Right lung (tissue), 5 donors: ENCODE measurements around the gene PSMD13. TPM values are rescaled to one million over a fixed set of nuclear protein-coding genes. Genes with fewer than 3 reads are reported as not detected.
A peak's percentile ranks its signal among the peaks of the same experiment; 100 is the strongest.

Source experiments
- DNase-seq, 2 donors: peaks; one replicate each; pipeline ENCODE4 v3.0.0-alpha.2; 2013
- polyA plus RNA-seq, 5 donors: library from polyadenylated mRNA; unstranded; fragments of 120-200 nt; gene quantifications; one replicate each; pipeline versions ENCODE4 v1.2.1 to v1.2.3, GENCODE V29; 2013; ENCODE audit warnings: inconsistent platforms in 1 of 5, low replicate concordance in 1 of 5; ENCODE audit not compliant: insufficient read length in 5 of 5, insufficient read depth in 1 of 5

The PSMD13 gene
- polyA plus RNA-seq, 5 donors = 131 to 161 (median 153) TPM

- DNase-seq = no peak
These were observed 33.5 kb upstream of the PSMD13 start for GRCh38 chr11:203056-203944.

- no peak for DNase-seq
These were observed 32.7 kb upstream of the PSMD13 start for GRCh38 chr11:203945-204586.

- DNase-seq = no peak
These were observed 32.1 kb upstream of the PSMD13 start for GRCh38 chr11:204587-205109.

GRCh38 chr11:205221-206001 is 31.4 kb upstream of the PSMD13 start:
- DNase-seq = no peak

- DNase-seq = no peak
These were observed 30.8 kb upstream of the PSMD13 start for GRCh38 chr11:206002-206384.

- no peak for DNase-seq
These were observed 30.1 kb upstream of the PSMD13 start for GRCh38 chr11:206526-207207.

GRCh38 chr11:207208-207862 is 29.4 kb upstream of the PSMD13 start, which contains the start of the genes BET1L and RIC8A:
TSS of gene BET1L (minus strand) at chr11:207399. CDS start at chr11:207321, 78 bp downstream.
TSS of gene RIC8A (plus strand) at chr11:207708. CDS start at chr11:208855, 1,147 bp downstream.
- DNase-seq = peak; percentile 96 to 97

- DNase-seq = no peak
These were observed 29.0 kb upstream of the PSMD13 start for GRCh38 chr11:207863-208180.

GRCh38 chr11:208181-208916 is 28.4 kb upstream of the PSMD13 start:
- DNase-seq = peak; percentile 80 to 83

- no peak for DNase-seq
These were observed 27.9 kb upstream of the PSMD13 start for GRCh38 chr11:208917-209260.

GRCh38 chr11:209275-210121 is 27.3 kb upstream of the PSMD13 start:
- no peak for DNase-seq

GRCh38 chr11:210122-210802 is 26.5 kb upstream of the PSMD13 start:
- no peak for DNase-seq

- DNase-seq = no peak
These were observed 26.0 kb upstream of the PSMD13 start for GRCh38 chr11:210803-211180.

- DNase-seq = no peak
These were observed 25.5 kb upstream of the PSMD13 start for GRCh38 chr11:211295-211694.

GRCh38 chr11:211741-212140 is 25.0 kb upstream of the PSMD13 start:
- no peak for DNase-seq

- DNase-seq = no peak
These were observed 24.4 kb upstream of the PSMD13 start for GRCh38 chr11:212150-213100.

- DNase-seq = no peak
These were observed 23.7 kb upstream of the PSMD13 start for GRCh38 chr11:213111-213510.

GRCh38 chr11:214083-214482 is 22.7 kb upstream of the PSMD13 start:
- no peak for DNase-seq
